HepG2 (cell line): ENCODE results near the gene SCFD2. TPM values are rescaled to one million over a fixed set of nuclear protein-coding genes. Genes with fewer than 3 reads are reported as not detected.

Experiments used
- ATAC-seq: fragments of 200-7000 bp; cut with Tn5 transposase; 3 replicates; pipeline ENCODE4 v1.9.1; 2020; ENCODE audit warnings: mild to moderate bottlenecking, moderate library complexity
- BruUV-seq: library from RNA; stranded (reverse); fragments of 400-500 nt; replicated peaks from 2 replicates; lab custom pipeline; 2021; lab: Mats Ljungman, UMichigan
- CTCF ChIA-PET: fragments of 300-600 bp; formaldehyde crosslinking; extraction: SDS; loops from one replicate; lab custom pipeline; 2021; ENCODE audit warnings: low total read pairs, inconsistent platforms, low intra/inter-chr PET ratio; lab: Yijun Ruan, JAX
- POLR2A ChIA-PET: fragments of 350-600 bp; sonication (Branson Sonifier 250); formaldehyde crosslinking; loops from one replicate; lab custom pipeline; 2020; ENCODE audit warnings: antibody characterized with exemption, inconsistent platforms; lab: Yijun Ruan, JAX
- DNase-seq: peaks from one replicate; pipeline ENCODE4 v3.0.0-alpha.2; 2015; ENCODE audit warnings: low spot score
- FAIRE-seq: peaks from 3 replicates; lab custom pipeline; 2011; peaks lifted over from hg19 to GRCh38; lab: Jason Lieb, UNC
- H2AFZ ChIP-seq: one replicate; pipeline ENCODE4 v1.6.1; 2011; ENCODE audit warnings: low read length, inconsistent platforms
- H3K27ac ChIP-seq: fragments of 300-600 bp; 3 replicates; pipeline ENCODE4 v1.8.0; 2011; ENCODE audit warnings: mixed run types, mild to moderate bottlenecking, mixed read lengths, low read length, inconsistent platforms; ENCODE audit not compliant: insufficient read depth; ENCODE audit errors: extremely low read length
- H3K27me3 ChIP-seq, 2 experiments: fragments of 200-600 bp in 1 of 2; 2 replicates in 1 of 2; 3 replicates in 1 of 2; pipeline versions ENCODE4 v1.6.0 to v1.8.0; 2011; ENCODE audit warnings: low read length in 2 of 2, mild to moderate bottlenecking in 2 of 2, moderate library complexity in 2 of 2, inconsistent platforms in 1 of 2; ENCODE audit not compliant: insufficient read depth in 2 of 2, control insufficient read depth in 1 of 2
- H3K36me3 ChIP-seq, 2 experiments: fragments of 200-600 bp in 1 of 2; replicated peaks in 1 of 2; 2 replicates in 1 of 2; 3 replicates in 1 of 2; pipeline versions ENCODE4 v1.5.1 to v1.8.0; 2011; ENCODE audit warnings: low read length in 2 of 2, inconsistent platforms in 1 of 2; ENCODE audit not compliant: insufficient read depth in 2 of 2, control insufficient read depth in 1 of 2
- H3K4me1 ChIP-seq: 2 replicates; pipeline ENCODE4 v1.5.1; 2012; ENCODE audit warnings: low read length, inconsistent platforms; ENCODE audit not compliant: insufficient read depth
- H3K4me2 ChIP-seq: 2 replicates; pipeline ENCODE4 v1.6.0; 2011; ENCODE audit warnings: low read depth, low read length, inconsistent platforms
- H3K4me3 ChIP-seq, 3 experiments: fragments of 200-600 bp in 1 of 3; sonication (generic), shearing (Covaris generic) in 1 of 3; replicated peaks in 1 of 3; 2 replicates each; pipeline ENCODE4 v1.5.1; 2011 to 2016; ENCODE audit warnings: low read length in 3 of 3, inconsistent platforms in 2 of 3, low read depth in 2 of 3, mild to moderate bottlenecking in 2 of 3, control low read depth in 1 of 3, mixed read lengths in 1 of 3; ENCODE audit not compliant: insufficient read depth in 1 of 3
- H3K79me2 ChIP-seq: one replicate; pipeline ENCODE4 v1.6.1; 2011; ENCODE audit warnings: low read length, inconsistent platforms; ENCODE audit not compliant: insufficient read depth
- H3K9ac ChIP-seq: 2 replicates; pipeline ENCODE4 v1.6.0; 2011; ENCODE audit warnings: mild to moderate bottlenecking, low read depth, low read length, inconsistent platforms; ENCODE audit not compliant: insufficient read depth
- H3K9me3 ChIP-seq: 2 replicates; pipeline ENCODE4 v1.5.1; 2012; ENCODE audit warnings: mild to moderate bottlenecking, low read length
- H4K20me1 ChIP-seq: 2 replicates; pipeline ENCODE4 v1.6.0; 2011; ENCODE audit warnings: inconsistent platforms, mild to moderate bottlenecking, low read length, moderate library complexity; ENCODE audit not compliant: insufficient read depth
- CBFB ChIP-seq: sonication (generic); formaldehyde crosslinking; IDR thresholded peaks from 2 replicates; pipeline ENCODE4 v1.4.0; 2020; ENCODE audit warnings: missing genetic modification reagents
- EHMT2 ChIP-seq: fragments of 200-600 bp; sonication (generic); IDR thresholded peaks from 2 replicates; pipeline ENCODE4 v1.7.0; 2017; ENCODE audit warnings: antibody characterized with exemption, low read depth, low read length, borderline replicate concordance
- HMG20A ChIP-seq: IDR thresholded peaks from 2 replicates; pipeline ENCODE4 v1.6.1; 2016; ENCODE audit warnings: borderline replicate concordance
- RBM22 ChIP-seq: fragments of 200-400 bp; formaldehyde crosslinking; optimal IDR thresholded peaks from 2 replicates; pipeline ENCODE3; 2017; ENCODE audit warnings: mild to moderate bottlenecking, low read length, moderate library complexity
- ZNF329 ChIP-seq: sonication (generic); formaldehyde crosslinking; IDR thresholded peaks from 2 replicates; pipeline ENCODE4 v1.9.0; 2021; ENCODE audit warnings: low read depth, mild to moderate bottlenecking, missing genetic modification reagents
- ZNF335 ChIP-seq: sonication (generic); formaldehyde crosslinking; IDR thresholded peaks from 2 replicates; pipeline ENCODE4 v1.4.0; 2020; ENCODE audit warnings: missing genetic modification reagents
- ZNF550 ChIP-seq: sonication (generic); formaldehyde crosslinking; IDR thresholded peaks from 2 replicates; pipeline ENCODE4 v1.4.0; 2020; ENCODE audit warnings: mild to moderate bottlenecking, missing genetic modification reagents, borderline replicate concordance
- ZNF616 ChIP-seq: sonication (generic); formaldehyde crosslinking; IDR thresholded peaks from 2 replicates; pipeline ENCODE4 v1.5.0; 2020; ENCODE audit warnings: low read depth, mild to moderate bottlenecking, missing genetic modification reagents
- ZNF747 ChIP-seq: sonication (generic); formaldehyde crosslinking; IDR thresholded peaks from 2 replicates; pipeline ENCODE4 v1.8.1; 2023; ENCODE audit warnings: missing genetic modification reagents, mild to moderate bottlenecking, borderline replicate concordance
- ZNF768 ChIP-seq: sonication (generic); formaldehyde crosslinking; IDR thresholded peaks from 2 replicates; pipeline ENCODE4 v1.4.0; 2020; ENCODE audit warnings: missing genetic modification reagents
- ZNF773 ChIP-seq: sonication (generic); formaldehyde crosslinking; IDR thresholded peaks from 2 replicates; pipeline ENCODE4 v1.4.0; 2020; ENCODE audit warnings: missing genetic modification reagents, borderline replicate concordance
- ZNF879 ChIP-seq: sonication (generic); formaldehyde crosslinking; IDR thresholded peaks from 2 replicates; pipeline ENCODE4 v1.8.1; 2023; ENCODE audit warnings: missing genetic modification reagents
- WGBS: methylation state at CpG from one replicate; pipeline ENCODE4 v1.1.6; 2017; ENCODE audit warnings: low lambda C conversion rate; 5-methylcytosine and 5-hydroxymethylcytosine counted together
- in situ Hi-C: cut with HindIII; loops from 2 replicates; pipeline ENCODE4 v1.10.0; 2017; ENCODE audit warnings: low pct_unique_long_range_greater_than_20kb; ENCODE audit not compliant: extremely low pct_ligation_motif_present
- intact Hi-C: fragments of 100-400 bp; cut with micrococcal nuclease; formaldehyde crosslinking; loops from one replicate; pipeline ENCODE4 v1.10.0; 2022; ENCODE audit not compliant: unreplicated experiment
- polyA plus RNA-seq, 8 experiments: library from polyadenylated mRNA; depleted of rRNA in 3 of 8; stranded (reverse) in 7 of 8; unstranded in 1 of 8; fragments of >200 nt; fragmentation: Illumina TruSeq in 4 of 8; extraction: Trizol in 4 of 8; gene quantifications; 2 replicates each; pipeline versions ENCODE4 v1.2.1 to v1.2.3, GENCODE V29; 2011 to 2016; ENCODE audit warnings: low read depth in 4 of 8, missing spikeins in 1 of 8, mixed read lengths in 1 of 8; ENCODE audit not compliant: insufficient read depth in 1 of 8
- total RNA-seq, 5 experiments: library from RNA; depleted of rRNA; stranded (reverse); fragments of >200 nt; fragmentation: Illumina TruSeq; extraction: Trizol; gene quantifications; 2 replicates each; pipeline ENCODE4 v1.2.3, GENCODE V29; 2016; ENCODE audit warnings: low read depth in 1 of 5
- TF ChIP-seq, protein P1 (sequence below): sonication (generic); formaldehyde crosslinking; IDR thresholded peaks from 2 replicates; pipeline ENCODE4 v1.8.1; 2022; ENCODE audit warnings: low read depth, mild to moderate bottlenecking, missing genetic modification reagents

Gene SCFD2
- total and polyA plus RNA-seq, 2 of the 13 experiments (the other 11 are each of a cell fraction or from before 2014, with no cell fraction given), result 4.6 to 15.6 TPM

DNA sequence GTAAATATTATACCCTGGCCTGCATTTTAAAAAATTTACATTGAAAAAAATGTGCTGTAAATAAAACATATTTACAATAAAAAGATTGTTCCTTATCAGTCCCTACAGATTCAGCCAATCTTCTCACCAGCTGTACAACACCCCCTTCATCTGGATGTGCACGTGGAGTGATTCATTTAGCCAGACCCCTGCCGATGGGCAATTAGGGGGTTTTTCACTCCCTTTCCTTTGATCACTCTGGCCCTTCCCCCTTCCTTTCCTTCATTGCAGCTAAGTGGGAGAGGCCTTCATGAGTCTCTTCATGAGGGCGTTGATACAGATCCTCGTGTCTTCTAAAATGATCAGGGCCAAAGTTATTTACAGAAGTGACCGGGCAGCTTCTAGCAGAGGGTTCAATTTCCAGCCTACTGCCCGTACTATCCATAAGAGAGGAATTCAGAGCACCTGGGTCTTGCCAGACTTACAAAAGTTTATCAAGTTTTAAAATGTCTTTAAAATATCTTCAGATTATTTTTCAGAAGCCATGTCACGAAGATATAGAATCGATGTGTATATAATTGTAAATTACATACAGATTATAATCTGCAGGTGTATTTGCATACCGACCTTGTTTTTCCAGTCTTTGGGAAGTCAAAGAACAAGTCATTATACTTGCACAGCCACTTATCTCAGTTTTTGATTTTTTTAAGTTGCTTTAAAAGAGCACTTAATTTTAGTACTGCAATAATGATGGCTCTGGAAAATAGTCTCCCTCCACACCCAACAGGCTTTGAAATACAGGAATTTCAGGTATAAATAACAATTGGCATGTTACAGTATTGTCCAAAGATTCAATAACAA lies 525.1 kb downstream of the SCFD2 start:
- Histone ChIP-seq H3K4me3 (no peak overlapping the region), H3K27me3 (no peaks in the 10 kb centered on the region; a peak in 2 of 5 replicates), H3K4me1 (peaks cover 19% of the 10 kb centered on the region), H3K27ac (no peak overlapping the region), H3K9me3 (no peaks in the 10 kb centered on the region), H3K36me3 (no peaks in the 10 kb centered on the region), H3K4me2 (no peak overlapping the region), H3K9ac (no peak overlapping the region), H4K20me1 (no peaks in the 10 kb centered on the region), H2AFZ (no peak overlapping the region), H3K79me2 (no peaks in the 10 kb centered on the region)
- TF ChIP-seq ZNF550 (CRISPR knock-in tag) (no peak), ZNF768 (no peak), ZNF335 (no peak), RBM22 (no peak), ZNF616 (CRISPR knock-in tag) (no peak)
- POLR2A ChIA-PET, result interaction anchor here (1.2 kb wide), 1 partner anchor 129 kb away, joined by 3 read pairs; no protein-coding TSS in a partner anchor
- ATAC-seq, result no peak
- BruUV-seq, result no TSS peak
- 56% methylated on average over 9 of the region's 9 CpGs for WGBS
- intact Hi-C loops, result no loop called here
- no peak for FAIRE-seq
- no peak for DNase-seq
- in situ Hi-C loops, result no loop called here
- CTCF ChIA-PET, result no interaction called here

DNA sequence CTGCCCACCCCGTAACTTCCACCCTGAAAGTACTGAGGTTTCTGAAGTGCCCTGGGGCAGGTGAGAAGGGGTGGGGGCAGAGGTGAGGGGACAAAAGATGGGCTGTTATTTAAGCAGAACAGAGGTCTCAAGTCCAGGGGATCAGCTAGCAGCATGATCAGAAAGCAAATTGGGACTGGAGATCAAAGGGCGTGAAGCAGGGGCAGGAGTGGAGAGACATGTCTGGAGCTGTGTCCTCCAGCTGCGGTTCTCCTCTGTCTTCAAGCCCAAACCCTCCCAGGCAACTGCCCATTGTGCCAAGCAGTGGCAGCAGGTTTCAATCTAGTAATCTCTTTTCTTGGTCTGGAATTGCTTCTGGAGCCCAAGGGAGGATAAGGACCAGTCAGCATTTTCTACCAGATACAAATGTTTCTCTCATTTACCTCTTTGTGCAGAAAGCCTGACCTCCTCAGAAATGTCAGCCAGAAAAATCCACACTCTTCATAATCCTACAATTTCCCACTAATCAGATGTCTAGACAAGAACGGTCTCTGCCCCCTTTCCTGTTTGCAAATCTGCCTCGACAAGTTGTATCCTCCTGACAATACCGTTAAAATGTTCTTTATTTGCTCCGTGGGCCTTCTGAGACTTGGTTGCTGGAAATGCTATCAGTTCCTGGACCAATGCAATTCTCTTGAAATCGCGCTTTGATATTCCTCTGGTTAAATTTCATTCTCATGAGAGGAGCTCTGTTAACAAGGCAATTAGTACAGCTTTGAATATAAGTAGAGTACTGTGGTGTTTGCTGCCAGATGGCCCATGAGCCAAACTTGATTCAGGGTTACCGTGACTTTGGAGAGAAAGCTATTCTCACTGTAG lies 526.9 kb downstream of the SCFD2 start:
- peak; percentile 81 for ATAC-seq
- H3K36me3 ChIP-seq, result no peaks in the 10 kb centered on the region
- H3K4me1 ChIP-seq, result peaks cover 19% of the 10 kb centered on the region
- no peaks in the 10 kb centered on the region for H3K9me3 ChIP-seq
- ChIA-PET CTCF (no interaction called here), POLR2A (interaction anchor here (1.2 kb wide), 1 partner anchor 127 kb away, joined by 3 read pairs; no protein-coding TSS in a partner anchor)
- peak overlapping the region in 1 of 3 experiments; percentile 24; a peak in 1 of 6 replicates for H3K4me3 ChIP-seq
- H3K27ac ChIP-seq, result no peak overlapping the region
- intact Hi-C loops (loop anchor here (5.0 kb wide), 1 partner anchor 282 kb away; no protein-coding TSS in a partner anchor), in situ Hi-C loops (no loop called here)
- no peaks in the 10 kb centered on the region for H3K79me2 ChIP-seq
- H3K27me3 ChIP-seq, result no peaks in the 10 kb centered on the region; a peak in 2 of 5 replicates
- FAIRE-seq, result peak; percentile 51
- H3K4me2 ChIP-seq, result peak overlapping the region; percentile 61
- BruUV-seq, result no TSS peak
- WGBS, result 41% methylated on average over 9 of the region's 10 CpGs
- H4K20me1 ChIP-seq, result no peaks in the 10 kb centered on the region
- no peak overlapping the region for H2AFZ ChIP-seq
- DNase-seq, result peak; percentile 8
- no peak overlapping the region for H3K9ac ChIP-seq
- TF ChIP-seq ZNF773 (CRISPR knock-in tag), result no peak
- TF ChIP-seq ZNF329 (CRISPR knock-in tag), result no peak
- no peak for TF ChIP-seq ZNF879 (CRISPR knock-in tag)
- TF ChIP-seq, protein P1, sequence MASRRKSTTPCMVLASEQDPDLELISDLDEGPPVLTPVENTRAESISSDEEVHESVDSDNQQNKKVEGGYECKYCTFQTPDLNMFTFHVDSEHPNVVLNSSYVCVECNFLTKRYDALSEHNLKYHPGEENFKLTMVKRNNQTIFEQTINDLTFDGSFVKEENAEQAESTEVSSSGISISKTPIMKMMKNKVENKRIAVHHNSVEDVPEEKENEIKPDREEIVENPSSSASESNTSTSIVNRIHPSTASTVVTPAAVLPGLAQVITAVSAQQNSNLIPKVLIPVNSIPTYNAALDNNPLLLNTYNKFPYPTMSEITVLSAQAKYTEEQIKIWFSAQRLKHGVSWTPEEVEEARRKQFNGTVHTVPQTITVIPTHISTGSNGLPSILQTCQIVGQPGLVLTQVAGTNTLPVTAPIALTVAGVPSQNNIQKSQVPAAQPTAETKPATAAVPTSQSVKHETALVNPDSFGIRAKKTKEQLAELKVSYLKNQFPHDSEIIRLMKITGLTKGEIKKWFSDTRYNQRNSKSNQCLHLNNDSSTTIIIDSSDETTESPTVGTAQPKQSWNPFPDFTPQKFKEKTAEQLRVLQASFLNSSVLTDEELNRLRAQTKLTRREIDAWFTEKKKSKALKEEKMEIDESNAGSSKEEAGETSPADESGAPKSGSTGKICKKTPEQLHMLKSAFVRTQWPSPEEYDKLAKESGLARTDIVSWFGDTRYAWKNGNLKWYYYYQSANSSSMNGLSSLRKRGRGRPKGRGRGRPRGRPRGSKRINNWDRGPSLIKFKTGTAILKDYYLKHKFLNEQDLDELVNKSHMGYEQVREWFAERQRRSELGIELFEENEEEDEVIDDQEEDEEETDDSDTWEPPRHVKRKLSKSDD (CRISPR knock-in tag), result no peak
- no peak for TF ChIP-seq EHMT2
- TF ChIP-seq ZNF747 (CRISPR knock-in tag), result no peak
- TF ChIP-seq HMG20A (CRISPR knock-in tag), result no peak
- no peak for TF ChIP-seq CBFB (CRISPR knock-in tag)
